Measurements from ENCODE around the gene PIGX. TPM values are rescaled to one million over a fixed set of nuclear protein-coding genes. Genes with fewer than 3 reads are reported as not detected.
"Not testable (repeated sequence)": the region's sequence is repeated elsewhere in the genome, so short reads cannot be mapped to it uniquely, and the experiment has no call there.

PIGX gene
- polyA plus RNA-seq, 3 donors, result 30.2 to 33.6 (median 30.7) TPM

DNA sequence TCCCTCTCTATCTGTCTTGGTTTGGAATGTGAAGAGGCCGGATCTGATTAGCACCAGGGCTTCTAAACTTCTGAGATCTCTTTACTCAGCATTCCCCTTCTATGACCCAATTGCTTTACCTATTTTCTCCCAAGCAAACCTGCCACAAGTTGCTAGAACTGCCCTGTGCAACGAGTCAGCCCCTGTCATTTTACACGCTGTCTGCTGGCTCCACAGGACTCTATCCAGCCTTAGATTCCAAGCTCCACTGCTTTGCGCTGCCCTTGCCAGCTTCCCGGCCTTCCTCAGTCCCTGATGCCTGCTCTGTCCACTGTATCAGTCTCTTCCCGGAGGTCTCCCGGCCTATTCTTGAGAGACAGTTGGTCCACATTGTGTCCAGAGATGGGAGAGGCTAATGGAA, 12.4 kb upstream of the PIGX start:
- DNase-seq (ENCODE audit: low read depth in 3 of 3, low spot score in 2 of 3), result no peak

DNA sequence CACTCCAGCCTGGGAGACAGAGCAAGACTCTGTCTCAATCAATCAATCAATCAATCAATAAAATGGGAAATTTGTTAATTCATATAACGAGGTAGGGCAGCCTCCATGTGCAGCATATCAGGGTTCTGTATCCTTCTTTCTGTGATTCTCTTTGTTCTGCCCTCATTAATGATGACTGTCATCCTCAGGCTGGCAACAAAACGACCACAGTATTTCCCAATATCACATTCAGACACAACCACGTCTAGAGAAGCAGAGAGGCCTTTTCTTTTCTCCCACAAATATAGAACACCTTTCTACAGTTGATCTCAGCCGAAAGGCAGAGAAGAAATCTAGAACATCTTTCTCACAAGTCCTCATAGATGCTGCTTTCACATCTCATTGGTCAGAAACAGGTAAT, 11.4 kb upstream of the PIGX start:
- no peak for DNase-seq (ENCODE audit: low read depth in 3 of 3, low spot score in 2 of 3)

DNA sequence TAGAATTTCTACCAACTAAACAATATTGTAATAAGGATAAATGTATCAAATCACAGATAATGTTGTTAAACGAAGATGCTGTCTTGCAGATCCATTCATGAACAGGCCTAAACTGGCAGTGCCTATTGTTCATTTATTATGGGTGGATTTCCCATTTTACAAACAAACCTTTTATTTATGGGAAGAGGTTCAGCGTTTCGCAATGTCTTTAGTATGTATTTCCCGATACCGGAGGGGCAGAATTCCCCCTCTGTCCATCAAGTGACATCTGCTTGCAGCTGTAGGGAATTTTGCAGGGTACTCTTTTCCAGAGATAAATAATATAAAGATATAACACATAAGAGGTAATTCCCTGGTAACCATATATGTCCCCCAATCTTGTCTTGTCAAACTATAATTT, 5.8 kb upstream of the PIGX start:
- DNase-seq (ENCODE audit: low read depth in 3 of 3, low spot score in 2 of 3), result no peak

DNA sequence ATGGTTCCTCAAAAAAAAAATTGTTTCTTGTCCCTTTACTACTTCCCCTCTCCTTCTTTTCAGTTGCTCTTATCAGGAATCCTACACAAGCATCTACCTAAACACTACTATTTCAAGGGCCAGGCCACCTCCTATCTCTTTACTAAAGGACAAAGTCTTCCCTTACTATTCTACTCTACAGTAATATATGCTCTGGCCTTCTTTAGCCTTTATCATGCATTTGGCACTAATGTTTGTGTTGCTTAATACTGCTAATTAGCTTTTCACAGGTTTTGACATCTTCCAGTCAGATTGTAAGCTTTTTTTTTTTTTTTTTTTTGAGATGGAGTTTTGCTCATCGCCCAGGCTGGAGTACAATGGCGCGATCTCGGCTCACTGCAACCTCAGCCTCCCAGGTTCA, 5.4 kb upstream of the PIGX start:
- DNase-seq (ENCODE audit: low read depth in 3 of 3, low spot score in 2 of 3), result no peak

DNA sequence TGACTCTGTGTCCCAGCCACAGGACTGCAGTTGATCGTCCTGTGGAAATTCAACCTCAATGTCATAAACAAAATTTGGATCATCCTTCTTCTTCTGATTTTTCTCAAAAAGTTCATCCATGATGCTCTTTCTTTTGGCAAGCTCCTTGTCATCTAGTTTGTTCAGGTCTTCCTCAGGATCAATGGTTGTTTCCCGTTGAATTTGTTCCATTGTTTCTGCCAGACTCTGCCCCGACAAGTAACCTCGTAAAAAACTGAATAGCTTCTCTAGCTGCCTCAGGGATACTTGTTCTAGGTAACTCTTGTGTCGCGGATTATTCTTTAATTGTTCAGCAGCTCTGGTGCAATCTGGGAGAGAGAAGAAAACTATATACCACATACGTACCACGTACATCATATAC, 4.6 kb upstream of the PIGX start:
- DNase-seq (ENCODE audit: low read depth in 3 of 3, low spot score in 2 of 3), result no peak

DNA sequence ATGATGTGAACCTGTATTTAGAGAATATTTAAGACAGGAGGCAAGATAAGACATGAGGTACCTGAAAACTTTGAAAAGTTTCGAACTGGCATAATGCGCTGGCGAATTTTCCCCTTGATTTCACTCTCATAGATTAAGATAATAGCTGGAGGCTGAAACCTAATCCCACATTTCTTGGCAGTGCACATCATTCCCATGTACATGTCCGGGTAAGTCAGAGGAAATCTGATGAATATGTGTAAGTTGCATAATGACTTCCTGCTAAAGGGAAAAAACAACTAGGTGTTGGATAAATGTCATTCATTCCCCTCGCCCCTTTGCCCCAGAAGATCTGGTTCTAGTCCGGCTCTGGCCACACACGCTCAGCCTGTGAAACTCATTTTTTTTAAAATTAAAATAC, 3.7 kb upstream of the PIGX start:
- DNase-seq (ENCODE audit: low read depth in 3 of 3, low spot score in 2 of 3), result no peak

DNA sequence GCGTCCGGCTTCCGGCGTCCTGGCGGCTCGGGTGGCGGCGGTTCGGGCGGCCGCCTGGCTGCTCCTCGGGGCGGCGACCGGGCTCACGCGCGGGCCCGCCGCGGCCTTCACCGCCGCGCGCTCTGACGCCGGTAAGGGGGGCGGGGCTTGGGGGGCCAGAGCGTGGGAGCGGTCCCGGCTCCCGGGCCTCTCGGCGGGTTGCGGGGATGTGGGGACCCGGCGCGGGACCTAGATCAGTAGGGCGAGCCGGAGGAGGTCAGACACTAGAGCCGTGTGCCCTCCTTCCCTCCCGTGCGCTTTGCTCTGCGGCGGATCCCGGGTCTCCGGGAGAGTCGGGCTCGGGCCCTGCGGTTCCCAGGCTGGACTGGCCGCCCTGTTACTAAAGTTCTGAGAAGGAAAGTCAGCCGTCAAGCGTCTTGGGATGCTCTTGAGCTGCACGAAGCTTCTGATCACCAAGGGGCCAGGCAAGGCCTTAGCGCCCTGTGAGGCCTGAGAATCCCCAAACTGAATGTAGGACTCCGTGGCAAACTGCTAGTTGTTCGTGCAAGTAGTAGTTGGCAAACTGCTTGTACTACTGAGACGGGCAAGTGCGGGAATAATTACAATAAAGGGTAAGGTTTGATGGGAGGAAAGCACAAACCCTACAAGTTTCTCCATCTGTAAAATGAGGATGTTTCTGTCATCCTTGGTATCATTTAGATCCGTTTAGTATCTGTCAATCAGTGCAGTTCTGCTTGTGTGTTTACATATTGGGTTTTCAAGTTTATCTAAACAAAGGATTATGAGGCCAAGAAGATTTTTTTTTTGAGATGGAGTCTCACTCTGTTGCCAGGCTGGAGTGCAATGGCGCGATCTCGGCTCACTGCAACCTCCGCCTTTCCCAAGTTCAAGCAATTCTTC, 587 bp downstream of the PIGX start:
- peak; percentile 25 to 41 (median 38) for DNase-seq (ENCODE audit: low read depth in 3 of 3, low spot score in 2 of 3)

DNA sequence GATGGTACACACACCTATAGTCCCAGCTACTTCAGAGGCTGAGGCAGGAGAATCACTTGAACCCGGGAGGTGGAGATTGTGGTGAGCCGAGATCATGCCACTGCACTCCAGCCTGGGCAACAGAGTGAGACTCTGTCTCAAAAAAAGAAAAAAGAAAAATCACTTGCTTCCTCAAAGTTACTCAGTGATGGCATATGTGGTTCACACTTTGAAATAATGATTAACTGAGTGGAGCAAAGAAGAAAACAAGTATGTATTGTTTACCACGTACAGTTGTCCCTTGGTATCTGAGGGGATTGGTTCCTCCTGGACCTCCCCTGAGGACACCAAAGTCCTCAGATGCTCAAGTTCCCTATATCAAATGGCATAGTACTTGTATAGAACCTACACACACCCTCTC, 5.0 kb downstream of the PIGX start:
- DNase-seq (ENCODE audit: low read depth in 3 of 3, low spot score in 2 of 3), result not testable (repeated sequence)

DNA sequence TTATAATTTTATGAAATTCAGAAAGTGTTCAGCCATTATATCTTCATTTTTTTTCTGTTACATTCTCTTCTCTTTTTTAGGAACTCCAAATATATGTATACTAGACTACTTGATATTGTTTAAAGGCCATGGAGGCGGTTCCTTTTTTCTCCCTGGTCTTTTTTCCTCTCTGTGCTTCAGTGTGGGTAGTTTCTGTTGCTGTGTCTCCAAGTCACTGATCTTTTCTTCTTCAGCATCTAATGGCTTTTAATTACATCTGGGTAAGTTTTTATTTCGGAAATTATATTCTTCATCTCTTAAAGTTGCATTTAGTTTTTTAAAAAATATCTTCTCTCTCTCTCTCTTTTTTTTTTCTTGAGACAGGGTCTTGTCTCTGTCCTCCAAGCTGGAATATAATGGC, 8.9 kb downstream of the PIGX start:
- no peak for DNase-seq (ENCODE audit: low read depth in 3 of 3, low spot score in 2 of 3)

DNA sequence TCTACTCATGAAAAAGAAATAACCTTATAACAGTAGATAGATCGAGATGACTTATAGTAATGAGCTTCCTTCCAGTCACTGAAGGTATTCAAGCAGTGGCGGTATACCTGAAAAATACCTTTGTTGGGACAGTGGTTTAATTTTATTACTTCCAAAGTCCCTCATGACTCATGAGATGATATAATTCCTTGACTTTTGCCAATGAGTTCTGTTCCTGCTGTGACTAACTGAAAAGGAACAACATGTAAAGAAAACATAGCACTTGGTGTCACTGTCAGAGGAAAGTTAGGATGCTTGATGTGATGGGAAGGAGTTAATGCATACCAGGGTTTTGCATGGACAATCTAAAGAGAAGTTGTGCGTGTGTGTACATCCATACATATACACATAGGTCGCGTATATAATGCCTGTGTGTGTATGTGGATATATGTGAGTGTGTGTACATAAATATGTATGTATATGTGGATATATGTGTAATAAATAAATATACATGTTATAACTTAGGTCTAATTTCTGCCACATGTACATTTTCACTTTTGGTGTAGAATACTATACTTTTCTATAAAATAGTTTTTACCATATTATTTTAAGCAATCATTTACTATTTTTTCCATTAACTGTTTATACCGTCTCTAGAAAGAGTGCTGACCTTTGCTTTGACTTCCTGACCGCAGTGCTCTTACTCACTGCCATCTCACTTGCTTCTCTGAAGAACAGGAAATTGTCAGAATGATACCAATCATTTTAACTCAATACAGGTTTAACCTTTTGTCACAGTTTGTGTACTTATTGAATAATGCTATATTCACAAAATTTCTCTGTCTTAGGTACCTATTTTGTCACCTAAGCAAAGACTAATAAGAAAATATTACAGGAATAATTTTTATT, 14.9 kb downstream of the PIGX start:
- no peak for DNase-seq (ENCODE audit: low read depth in 3 of 3, low spot score in 2 of 3)

DNA sequence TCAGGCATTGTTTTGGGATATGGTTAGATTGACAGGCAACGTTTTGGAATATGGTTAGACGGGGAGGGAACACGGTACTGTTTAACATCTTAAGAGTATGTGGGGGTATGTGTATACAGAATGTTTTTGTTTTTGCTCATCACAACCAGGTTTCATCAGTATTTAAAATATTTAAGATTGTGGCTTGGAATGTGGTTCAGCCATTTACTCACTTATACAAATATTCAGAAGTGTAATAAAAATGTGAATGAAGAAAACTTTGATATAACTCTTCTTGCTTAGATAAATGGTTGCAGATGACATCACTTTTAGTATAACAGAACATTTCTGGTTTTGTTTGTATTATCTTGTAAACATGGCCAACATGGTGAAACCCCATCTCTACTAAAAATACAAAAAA, 23.6 kb downstream of the PIGX start:
- DNase-seq (ENCODE audit: low read depth in 3 of 3, low spot score in 2 of 3), result no peak

DNA sequence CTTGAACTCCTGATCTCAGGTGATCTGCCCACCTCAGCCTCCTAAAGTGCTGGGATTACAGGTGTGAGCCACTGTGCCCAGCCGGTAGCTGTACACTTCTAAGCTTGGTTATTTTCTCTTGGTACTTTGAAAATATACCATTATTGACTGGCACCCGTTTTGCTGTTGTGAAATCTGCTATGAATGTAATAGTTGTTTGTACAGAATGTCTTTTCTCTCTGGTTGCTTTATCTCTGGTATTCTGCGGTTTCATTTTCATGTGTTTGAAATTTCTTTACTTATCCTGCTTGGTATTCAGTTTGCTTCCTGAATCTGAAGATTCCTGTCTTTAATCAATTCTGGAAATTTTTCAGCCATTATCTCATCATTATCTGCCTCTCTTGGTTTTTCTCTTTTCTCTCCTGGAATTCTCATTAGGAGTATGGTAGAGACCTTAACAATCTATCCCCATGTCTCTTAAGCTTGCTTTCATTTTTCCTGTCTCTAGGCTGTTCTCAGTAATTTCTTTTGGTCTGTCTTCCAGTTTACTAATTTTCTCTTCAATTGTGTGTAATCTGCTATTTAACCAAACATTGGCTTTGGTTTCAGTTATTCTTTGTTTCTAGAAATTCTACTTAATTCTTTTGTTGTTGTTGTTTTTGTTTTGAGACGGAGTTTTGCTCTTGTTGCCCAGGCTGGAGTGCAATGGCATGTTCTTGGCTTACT, 24.6 kb downstream of the PIGX start:
- no peak for DNase-seq (ENCODE audit: low read depth in 3 of 3, low spot score in 2 of 3)

DNA sequence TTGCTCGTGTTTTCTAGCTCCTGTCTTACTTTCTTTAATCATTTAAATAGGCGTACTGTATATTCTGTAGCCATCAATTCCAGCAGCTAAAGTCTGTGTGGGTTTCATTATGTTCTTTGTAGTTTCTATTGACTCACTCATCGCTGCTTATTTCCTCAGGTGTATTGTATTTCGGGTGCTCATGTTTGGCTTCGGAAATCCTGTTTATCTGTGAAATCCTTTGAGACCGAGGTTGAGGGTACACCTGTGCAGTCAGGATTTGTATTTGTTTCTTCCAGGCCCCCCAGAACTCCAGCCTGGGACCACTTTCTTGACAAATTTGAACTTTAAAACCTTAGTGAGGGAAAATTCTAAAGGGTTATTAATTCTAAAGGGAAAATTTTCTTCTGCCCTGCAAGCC, 25.5 kb downstream of the PIGX start:
- DNase-seq (ENCODE audit: low read depth in 3 of 3, low spot score in 2 of 3), result no peak

DNA sequence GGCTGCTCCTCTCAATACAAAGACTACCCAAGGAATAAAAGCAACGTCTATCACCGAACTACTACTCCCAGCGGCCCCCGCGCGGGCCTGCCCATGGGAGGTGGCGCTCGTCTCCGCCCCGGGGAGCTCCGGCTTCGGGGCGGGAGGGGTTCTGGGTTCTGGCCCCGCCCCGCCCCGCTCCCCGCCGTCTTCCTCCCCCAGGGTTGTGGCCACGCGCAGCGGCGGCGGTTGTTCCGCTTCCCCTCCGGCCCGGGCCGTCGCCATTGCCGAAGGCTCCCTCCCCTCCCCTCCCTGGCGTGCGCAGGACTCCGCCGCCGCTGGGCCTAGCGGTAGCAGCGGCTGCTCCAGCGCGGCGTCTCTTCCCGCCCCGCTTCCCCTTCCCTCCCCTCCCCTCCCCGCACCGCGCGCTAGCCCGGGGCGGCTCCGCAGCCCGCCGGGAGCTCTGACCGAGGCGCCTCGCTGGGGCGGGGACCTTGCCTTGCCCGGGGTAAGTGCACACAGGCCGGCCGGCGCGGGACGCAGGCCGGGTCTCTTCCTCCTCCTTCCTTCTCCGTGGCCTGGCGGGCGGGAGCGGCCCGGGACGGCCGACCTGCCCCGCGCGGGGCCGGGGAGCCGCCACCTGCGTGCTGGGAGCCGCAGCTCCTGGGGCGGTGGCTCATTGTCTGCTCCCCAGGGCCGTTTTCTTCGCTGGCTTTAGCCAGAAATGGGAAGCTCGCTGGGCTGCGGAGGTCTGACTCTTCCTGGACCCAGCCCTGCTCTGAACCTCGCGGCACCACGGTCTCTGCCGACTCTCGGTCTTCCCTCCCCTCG, 27.7 kb downstream of the PIGX start, which contains the start of gene PAK2:
Gene PAK2, plus strand, starts transcription at position 187 of the 810 bp plus-strand sequence. CDS start 42,790 bp downstream, outside the sequence.
- peak in 2 of 3 donors; percentile 65 to 72 for DNase-seq (ENCODE audit: low read depth in 3 of 3, low spot score in 2 of 3)

DNA sequence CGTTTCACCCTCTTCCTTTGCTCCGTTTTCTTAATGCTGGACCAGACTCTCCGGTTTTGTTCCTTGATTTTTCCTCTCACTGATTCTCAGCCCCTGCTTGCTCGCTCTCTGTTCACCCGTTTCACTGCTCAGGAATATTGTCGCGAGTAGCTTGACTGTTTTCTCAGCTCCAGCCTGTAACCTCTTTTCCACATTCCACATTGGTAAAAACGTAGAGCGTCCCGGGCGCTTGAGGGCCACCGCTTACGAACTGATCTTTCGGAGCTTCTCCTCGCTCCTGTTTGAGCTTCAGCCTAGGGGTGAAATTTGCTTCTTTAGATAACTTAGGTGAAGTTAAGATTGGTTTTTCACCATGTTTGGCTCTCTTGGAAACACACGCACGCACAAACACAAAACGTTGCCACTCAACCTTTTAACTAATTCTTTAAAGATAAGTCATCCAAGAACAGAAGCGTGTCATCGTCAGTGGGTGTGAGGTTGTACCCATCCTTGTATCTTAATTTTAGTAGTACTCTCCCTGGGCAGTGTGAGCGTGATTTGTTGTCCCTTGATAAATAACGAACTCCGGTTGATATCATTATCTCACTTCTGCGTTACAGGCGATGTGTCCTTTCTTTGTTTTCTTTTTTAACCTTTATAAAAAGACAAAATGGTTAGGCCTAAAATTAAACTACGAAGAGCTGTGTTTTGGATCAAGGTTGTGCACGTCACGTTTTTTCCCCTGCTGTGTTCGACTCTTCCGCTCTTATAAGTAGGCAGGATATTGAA, 28.5 kb downstream of the PIGX start:
- DNase-seq (ENCODE audit: low read depth in 3 of 3, low spot score in 2 of 3), result peak; percentile 34 to 56 (median 53)

DNA sequence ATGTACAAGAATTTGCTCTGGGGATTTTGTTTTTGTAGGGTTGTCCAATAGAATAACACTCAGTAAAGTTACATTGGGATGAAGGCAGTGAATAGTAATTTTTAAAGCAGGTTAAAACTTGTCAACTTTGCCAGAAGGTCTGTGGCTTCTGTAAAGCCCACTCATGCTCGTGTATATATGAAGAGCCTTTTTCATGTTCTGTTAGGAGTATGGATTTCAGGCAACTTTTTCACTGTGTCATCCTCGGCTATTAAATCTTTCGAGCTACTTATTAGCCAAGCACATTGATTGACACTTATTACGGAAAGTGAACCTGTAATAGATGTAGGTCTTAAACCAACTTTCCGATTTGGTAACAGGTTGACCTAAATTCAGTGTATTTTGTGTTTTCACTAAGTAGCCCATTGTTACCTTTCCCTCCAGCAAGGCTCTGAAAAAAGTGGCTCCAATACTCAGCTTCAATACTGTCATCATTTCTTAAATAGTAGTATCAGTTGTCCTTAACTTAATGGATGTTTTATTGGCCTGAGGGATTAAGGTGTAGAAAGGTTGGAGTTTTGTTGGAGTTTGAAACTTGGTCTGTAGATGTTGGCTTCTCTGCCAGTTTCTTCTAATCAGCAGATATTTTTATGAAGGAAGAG, 29.2 kb downstream of the PIGX start:
- DNase-seq (ENCODE audit: low read depth in 3 of 3, low spot score in 2 of 3), result no peak

DNA sequence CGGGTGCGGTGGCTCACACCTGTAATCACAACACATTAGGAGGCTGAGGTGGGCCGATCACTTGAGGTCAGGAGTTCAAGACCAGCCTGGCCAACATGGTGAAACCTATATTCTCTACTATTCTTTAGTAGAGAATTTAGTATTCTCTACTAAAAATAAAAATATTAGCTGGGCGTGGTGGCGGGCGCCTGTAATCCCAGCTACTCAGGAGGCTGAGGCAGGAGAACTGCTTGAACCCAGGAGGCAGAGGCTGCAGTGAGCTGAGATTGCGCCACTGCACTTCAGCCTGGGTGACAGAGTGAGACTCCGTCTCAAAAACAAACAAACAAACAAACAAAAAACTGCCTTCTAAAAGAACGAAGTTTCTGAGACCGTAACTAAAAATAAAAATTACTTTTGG, 31.4 kb downstream of the PIGX start:
- DNase-seq (ENCODE audit: low read depth in 3 of 3, low spot score in 2 of 3), result not testable (repeated sequence)

DNA sequence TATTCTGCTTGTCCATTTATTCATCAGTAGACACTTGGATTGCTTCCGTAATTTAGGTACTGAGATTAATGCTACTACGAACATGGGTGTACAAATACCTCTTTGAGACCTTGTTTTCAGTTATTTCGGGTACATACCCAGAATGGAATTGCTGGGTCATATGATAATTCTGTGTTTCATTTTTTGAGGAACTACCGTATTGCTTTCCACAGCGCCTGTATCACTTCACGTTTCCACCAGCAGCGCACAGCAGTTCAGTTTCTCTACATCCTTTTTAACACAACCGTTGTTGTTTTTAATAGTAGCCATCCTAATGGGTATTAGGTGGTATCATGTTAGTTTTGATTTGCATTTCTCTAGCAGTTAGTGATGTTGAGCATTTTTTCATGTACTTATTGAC, 36.9 kb downstream of the PIGX start:
- DNase-seq (ENCODE audit: low read depth in 3 of 3, low spot score in 2 of 3), result no peak

DNA sequence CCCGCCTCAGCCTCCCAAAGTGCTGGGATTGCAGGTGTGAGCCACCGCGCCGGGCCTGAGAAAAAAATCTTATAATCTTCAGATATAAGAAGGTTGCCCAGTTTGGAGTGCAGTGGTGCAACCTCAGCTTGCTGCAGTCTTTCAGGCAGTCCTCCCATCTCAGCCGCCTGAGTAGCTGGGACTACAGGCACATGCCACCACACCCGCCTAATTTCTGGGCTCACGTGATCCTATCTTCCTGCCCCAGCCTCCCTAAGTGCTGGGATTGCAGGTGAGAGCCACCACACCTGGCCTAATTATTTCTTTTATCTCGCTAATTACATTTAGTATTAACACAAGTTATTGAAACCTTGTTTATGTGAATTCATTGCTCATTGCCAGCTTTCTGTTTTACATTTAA, 41.0 kb downstream of the PIGX start:
- DNase-seq (ENCODE audit: low read depth in 3 of 3, low spot score in 2 of 3), result no peak

All from right renal cortex interstitium (tissue), 3 donors.